NCI-H526 (cell line): ENCODE results near the gene STUM.
"Not testable (repeated sequence)": the region's sequence is repeated elsewhere in the genome, so short reads cannot be mapped to it uniquely, and the experiment has no call there.

Experiments
- DNase-seq, 2 experiments: peaks; one replicate each; lab custom pipeline; 2025; lab: John Stamatoyannopoulos, UW

The STUM gene

DNA sequence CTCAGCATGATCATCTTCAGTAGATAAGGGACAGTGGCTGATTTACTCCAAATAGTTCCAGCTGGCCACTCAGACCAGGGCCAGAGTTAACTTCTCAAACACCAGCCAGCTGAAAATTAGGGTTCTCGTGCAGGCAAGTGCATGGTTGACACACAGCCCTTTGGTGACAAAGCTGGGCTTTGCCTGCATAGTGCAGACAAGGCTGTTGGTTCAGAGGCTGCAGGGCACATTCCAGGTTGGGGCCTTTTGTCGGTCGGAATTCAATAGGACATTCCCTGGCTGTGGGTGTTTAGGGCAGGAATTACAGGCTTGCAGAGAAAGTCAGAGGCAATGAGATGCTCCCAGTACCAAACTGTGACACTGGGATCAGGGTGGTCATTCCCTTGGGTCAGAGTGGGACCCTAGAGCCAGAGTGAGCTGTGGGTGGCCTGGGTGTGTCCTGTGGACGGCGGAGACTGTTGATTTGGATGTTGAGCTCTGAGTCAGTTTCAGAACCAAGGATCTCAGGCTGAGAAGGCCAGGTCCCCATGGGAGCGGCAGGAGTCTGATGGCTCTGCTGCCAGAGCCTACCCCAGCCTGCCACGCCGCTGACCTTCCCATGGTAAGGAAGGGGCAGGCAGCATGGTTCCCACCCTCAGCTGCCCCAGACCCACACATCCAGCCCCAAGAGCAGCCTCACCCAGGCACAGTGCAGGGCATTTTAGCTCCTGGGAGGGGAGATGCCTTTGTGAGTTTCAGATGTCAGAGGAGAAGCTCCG lies 56.2 kb downstream of the STUM start:
- no peak for DNase-seq

DNA sequence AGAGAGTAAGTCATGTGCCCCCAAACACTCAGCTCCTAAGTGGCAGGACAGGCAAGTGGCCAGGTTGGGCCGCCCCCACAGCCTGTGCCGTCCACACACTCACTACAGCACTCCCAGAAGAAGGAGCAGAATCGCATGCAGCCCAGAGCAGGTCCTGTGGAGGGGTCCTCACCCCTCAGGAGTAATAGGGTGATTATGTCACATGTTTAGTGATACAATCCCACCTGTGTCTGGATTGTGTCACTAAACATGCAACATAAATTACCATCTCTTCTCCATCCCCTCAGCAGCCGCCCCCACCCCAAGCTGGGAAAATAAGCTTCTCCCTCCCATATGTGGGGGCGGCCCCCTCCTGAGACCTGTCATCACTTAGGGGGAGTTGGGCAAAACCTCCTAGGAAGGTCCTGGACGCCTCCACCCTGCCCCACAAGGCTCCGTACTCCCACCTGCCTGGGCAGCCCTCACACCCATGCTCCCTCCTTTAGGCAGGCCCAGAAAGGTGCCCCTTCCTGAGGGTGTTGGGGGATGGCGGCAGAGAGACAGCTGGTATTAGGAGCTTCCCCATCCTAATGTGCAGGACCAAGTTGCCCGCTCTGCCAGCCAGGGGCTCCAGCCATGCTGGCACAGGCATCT lies 56.9 kb downstream of the STUM start:
- DNase-seq, result no peak

DNA sequence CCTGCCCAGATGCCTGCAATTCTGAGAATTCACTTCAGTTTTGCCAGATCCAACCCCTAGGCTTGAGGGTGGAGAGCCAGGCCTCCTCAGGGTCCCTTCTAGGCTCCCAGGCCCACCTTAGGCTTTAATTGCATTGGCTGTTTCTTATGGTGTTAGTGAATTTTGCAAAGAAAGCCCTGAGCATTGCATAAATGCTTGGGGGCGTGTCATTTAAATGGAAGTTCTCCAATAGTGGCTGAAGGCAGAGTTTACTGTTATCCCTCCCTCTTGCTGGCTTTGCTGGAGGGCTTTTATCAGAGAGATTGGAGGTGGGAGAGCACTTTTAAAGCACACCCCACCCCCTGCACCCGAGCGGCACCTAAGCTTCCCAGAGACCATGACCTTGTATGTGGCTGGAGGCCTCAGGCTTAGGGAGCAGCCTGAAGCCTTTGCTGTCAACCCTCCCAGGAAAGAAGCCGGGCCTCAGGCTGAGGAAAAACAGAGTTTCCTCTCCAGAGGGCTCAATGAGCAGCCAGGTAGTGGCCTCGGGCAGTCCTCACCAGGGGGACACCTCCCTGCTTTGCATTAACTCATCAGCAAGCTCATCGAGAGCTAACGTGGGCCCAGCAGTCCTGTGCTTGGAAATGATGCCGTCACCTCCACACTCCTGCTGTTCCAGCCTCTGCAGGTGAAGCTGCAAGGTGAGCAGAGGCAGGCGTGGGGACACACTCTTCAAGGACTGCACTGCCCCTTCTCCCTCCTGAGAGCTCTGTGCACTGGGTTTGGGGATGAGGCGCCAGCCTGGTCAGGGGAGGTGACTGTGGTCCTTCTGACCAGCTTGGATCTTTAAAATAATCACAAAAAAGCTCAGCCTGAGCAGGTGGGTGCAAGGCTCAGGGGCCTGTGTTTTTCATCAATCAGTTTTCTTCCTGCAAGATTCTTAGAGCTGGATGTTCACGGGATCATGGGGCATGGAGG lies 58.0 kb downstream of the STUM start:
- peak; percentile 7 to 64 for DNase-seq

DNA sequence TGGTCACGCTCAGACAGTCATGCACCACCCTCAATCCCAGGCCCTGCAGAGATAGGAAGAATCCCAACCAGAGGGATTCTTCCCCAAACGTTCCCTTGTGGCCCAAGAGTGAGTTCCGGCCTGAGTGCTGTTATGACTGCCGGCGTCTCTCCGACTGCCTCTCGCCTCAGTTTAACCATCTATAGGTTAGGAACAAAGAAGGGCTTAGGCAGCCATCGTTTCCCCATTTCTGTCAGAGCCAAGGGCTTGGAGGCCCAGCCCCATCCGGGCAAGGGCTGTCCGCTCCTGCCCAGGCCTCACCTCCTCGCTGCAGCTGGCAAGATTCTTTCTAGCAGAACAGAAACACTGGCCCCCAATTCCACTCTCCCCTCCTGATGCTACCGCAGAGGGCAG lies 58.7 kb downstream of the STUM start:
- DNase-seq, result no peak

DNA sequence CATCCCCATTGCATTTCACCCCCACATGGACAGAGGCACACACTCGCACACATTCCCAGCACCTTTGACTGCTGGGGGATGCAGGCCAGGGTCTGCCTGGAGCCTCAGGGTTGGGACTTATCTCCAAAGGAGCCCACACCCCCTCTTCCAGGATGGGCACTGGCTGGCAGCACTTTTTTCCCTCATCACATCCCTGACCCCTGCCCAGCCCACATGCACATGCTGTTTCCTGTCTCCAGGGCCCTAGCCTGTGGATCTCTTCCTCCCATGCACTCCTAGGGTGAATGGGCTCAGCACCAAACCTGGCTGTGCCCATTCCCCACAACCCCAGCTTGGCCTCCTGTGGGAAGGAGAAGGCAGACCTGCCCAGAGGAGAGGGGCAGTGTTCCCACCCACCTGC lies 59.3 kb downstream of the STUM start:
- no peak for DNase-seq

DNA sequence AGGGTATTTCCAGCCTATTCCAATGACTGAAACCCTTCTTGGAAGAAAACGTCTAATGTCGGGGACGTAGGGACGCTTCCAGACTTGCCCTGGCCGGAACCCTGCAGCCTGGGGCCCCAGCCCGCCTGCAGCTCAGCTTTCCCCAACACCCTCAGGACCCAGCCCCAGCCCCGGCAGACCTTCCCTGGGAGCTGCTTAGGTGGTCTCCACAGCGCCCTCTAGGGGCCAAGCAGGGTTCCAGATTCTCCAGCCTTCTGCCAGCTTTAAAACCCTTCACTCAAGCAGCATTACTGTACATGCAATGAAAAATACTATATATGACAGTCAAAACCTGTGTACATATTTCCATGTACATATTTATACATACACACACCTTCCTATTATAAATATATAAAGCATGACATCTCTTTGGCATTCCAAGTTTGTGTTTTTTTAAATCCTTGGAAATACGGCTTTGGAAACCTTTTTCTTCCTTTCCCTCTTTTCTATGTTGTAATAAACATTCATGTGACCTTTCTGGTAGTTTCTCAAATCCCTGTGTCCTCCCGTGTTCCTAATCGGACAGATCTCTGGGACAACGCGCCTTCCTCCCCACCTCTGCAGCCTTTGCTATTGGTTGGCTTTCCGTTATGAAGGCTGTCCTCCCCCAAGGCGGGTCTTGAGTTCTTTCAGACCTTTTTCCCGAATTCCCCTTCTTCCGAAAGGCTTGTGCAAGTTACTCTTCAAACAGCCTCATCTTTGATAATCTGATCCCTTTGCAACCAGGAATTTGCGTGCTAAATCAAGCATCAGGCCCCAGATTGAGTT lies 60.3 kb downstream of the STUM start:
- DNase-seq, result peak in 1 of 2 experiments; percentile 66

DNA sequence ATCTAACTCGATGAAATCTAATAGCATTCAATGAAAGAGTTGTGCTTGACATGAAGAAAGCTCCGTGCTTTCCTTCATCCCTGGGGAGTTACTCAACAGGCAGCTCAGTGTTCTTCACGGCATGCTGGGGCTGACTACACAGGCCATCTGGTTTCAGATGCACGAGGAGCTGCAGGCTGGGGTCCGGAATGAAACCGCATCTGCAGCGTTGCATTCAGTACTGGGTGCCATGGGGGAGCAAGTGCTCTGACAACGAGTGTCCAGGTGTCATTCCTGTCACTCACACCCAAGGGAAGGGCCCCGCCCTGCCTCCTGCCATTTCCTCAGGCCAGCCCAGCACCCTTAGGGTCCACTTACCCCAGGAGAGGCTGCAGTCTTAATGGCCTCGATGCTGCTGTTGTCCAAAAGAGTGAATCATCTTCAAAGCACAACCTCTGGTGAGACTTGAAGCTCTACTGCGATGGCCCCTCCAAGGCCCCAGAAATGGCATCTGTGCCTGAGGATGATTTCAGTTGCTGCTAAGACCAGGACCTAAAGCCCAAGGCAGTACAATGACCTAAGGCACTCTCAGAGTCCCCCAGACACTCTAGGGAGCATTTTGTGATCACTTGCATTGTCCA lies 61.4 kb downstream of the STUM start:
- DNase-seq, result no peak

DNA sequence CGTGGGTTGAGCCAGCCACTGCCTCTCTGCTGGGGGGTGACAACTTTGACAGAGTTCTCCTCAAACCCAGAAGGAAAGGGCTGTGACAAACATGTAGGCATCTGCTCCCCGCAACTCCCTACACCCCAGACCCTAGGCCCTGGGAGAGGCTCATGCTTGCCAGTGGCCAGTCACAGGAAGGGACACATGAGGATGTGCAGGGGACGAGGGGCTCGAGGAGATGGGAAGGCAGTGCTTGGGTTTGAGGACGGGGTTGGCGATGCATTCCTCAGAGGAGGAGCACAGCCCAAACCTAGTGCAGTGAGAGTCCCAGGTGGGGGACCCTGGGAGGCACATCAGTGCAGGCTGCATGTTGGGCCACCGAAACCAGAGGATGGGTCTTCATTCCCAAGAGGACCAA lies 62.1 kb downstream of the STUM start:
- no peak for DNase-seq

DNA sequence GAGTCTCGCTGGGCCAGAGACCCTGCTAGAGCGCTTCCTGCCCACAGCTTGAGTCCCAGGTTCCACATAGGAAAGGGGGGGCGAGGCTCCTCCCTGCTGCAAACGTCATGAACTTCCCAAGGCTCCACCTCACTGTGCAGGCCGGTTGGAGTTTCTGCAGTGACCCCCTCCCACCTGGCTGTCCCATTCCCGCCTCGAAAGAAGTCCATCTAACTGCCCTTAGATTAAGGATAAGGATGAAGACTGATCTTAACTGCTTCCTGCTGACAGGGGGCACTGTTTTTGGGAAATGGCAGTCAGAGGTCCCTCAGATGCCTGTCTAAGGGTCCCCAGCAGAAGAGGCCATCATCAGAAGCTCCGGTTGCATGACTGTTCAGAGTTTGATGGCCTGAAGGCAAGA lies 62.7 kb downstream of the STUM start:
- DNase-seq, result no peak

DNA sequence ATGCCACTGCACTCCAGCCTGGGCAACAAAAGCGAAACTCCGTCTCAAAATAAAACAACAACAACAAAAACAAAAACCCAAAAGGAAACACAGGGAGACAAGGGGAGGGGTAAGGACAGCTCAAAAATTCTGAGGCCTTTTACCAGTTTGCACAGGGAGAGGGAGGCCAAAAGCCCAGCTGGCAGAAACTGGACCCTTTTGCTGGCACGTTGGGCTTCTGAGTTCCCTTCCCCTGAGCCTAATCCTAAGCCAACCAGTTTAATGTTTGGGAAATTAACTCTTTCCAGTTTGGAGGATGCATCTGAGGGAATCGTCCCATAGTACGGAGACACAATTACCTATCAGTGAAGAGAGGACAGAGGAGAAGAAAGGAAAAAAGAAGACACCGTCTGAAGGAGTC lies 63.4 kb downstream of the STUM start:
- not testable (repeated sequence) for DNase-seq

DNA sequence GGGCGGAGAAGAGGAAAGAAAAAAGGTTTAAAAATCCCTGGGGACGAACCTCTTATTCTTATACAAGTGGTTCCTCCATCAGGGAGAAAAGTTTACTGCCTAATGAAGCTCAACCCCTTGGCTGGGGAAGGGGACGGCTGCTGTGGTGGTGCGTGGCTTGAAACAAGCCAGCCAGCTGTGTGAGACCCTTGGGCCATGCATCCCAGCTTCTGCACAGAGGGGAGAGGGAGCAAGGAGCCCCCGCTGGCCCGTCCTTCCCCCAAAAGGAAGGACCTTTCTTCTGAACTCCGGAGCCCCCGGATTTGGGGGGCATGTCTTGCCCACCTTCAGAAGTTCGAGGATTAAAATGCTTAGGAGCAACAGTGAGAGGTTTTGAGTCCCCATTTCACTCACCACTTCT lies 67.3 kb downstream of the STUM start:
- DNase-seq, result no peak

DNA sequence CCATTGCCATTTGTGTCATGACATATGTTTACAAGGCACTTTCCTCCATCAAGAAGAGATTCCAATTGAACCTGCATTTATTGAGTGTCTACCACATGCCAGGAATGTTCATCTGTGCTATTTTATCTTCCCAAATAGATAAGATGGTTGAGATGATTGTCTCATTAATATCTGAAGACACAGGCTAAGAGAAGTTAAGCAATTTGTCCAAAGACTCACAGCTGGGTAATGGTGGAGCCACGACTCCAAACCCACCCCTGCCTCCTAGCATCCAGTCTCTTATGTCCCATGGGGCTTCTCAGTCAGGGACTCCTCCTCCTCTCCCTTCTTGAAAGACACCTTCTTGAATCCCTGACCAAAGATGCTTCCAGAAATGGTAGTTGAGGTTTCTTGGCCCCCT lies 68.1 kb downstream of the STUM start:
- DNase-seq, result no peak

DNA sequence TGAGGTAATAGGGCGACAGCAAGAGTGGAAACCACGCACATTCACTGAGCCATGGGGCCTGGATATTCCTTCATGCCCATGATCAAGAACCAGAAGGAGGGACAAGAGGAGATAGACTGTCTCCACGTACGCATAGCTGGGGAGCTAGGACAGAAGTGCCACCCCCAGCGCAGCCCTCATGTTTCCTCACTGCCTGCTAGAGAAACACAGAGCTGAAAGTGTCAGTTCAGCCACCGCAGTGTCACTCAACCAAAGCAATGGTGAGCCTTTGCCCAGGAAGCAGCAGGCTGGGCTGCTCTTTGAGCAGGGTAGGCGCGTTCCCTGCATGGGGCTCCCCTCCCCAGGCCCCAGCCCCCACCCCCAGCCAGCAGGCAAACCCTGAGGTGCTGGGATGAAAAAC lies 68.5 kb downstream of the STUM start:
- DNase-seq, result no peak

DNA sequence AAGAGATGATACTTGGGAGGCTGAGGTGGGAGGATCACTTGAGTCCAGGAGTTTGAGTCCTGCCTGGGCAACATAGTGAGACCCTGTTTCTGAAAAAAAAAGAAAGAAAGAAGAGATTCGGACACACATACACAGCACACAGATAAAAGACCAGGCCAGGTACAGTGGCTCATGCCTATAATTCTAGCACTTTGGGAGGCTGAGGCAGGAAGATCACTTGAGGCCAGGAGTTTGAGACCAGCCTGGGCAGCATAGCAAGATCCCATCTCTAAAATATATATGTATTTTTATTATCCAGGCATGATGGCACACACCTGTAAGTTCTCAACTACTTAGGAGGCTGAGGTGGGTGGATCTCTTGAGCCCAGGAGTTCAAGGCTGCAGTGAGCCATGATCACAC lies 69.2 kb downstream of the STUM start:
- DNase-seq, result not testable (repeated sequence)

DNA sequence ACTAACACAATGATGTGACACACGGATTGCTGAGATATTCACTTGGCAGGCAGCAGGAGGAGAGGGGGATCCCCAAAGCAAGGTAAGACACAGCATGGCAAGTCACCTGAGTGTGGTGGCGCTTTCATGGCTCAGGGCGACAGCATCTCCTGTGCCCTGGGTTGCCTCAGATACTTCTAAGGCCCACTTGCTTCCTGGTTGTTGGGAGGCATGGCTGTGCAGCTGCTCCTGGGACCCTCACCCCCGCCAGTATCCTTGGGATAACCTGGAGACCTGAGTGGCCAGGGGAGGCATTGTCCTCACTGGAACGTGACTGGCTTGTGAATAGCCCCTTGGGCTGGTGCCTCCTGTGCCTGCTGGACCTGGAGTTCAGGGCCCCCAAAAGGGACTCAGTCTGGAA lies 69.8 kb downstream of the STUM start:
- no peak for DNase-seq

DNA sequence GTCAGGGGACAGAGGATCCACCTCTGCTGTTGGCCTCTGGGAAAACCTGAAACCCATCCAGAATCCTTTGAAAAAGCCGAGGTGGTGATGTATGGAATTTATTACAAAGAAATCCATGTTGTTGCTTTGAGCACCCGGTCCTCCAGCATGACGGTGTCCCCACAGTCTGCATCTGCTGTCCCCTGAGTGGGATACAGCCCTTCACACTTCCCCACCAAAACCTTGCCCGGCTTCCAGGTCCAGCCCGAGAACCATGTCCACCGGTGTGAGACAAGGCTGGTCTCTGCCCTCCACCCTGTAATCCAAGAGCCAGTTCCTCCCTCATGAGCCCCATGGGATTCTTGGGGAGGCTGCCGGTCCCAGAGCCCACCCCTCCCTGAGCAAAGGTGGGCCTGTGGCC lies 70.5 kb downstream of the STUM start:
- DNase-seq, result no peak

DNA sequence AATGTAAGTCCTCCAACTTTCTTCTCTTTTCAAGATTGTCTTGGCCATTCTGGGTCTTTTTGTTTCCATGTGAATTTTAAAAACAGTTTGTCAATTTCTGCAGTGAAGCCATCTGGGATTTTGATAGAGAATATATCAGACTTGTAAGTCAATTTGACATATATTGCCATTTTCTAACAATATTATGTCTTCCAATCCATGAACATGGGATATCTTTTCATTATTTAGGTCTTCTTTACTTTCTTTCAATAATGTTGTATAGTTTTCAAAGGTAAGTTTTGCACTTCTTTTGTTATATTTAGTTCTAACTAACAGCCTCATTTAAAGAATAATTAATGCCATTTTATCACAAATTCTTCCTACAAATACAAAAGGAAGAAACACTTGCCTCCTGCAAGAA lies 73.4 kb downstream of the STUM start:
- no peak for DNase-seq

DNA sequence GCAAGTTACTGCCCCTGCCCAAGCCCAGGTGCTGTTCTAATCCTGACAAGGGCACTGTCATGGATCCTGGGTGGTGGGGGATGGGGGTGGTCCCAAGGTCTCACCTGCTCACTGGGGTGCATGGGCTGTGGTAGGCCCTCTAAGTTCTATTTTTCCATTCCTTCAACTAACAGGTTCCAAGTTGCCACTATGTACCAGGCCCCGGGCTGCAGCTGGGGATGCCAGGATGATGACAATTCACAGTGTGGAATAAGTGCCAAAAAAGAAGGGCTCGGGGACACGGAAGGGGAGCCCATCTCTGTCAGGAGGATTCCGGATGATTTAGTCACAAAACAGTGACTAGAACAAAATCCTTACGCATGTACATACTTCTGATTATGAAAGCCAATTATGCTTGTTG lies 76.0 kb downstream of the STUM start:
- no peak for DNase-seq

DNA sequence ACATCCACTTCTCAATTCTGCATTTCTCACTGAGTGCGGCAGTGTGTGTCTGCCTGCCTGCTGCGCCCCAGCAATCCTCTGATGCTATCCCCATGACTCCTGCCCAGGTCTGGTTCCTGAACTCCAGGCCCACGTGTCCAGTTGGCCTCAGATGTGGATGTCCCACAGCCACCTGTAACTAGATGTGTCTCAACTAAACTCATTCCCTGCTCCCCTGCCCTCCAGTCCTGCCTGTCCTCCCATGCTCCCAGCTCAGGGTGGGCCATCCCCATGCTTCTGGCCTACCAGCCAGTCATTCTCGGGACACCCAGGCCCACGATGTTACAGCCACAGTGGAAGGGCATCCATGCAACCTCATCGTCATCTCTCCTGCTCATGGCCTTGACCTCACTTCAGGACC lies 76.8 kb downstream of the STUM start:
- no peak for DNase-seq

DNA sequence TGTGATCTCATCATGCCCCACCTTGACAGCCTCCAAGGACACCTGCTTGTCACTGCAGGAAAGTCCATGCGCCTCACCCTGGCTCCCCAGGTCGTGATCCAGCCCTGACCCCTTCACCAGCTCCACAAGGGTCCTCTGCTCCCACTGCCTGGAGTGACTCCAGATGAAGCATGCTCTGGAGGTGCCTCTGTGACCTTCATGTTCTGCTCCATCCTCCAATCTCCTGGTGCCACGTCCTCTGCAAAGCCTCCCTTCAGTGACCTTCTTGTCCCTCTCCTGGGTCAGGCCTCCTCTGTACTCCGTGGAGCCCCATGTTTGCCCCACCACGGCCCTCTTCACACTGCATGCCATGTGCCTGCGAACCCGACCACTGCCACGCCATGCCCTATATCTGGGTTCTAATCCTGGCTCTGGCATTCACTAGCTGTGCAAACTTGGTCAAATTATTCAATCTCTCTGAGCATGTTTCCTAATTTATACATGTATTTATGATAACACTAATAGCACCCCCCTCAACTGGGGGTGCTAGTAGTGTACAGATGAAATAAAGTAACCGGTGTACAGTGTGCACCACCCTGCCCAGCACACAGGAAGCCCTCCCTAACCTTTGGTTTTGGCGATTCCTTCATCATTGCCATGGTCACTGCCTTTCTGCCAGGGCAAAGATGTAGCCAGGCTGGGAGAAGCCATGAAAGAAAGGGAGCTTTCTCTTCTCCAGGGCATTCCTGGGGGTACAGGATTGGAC lies 77.4 kb downstream of the STUM start:
- no peak for DNase-seq

DNA sequence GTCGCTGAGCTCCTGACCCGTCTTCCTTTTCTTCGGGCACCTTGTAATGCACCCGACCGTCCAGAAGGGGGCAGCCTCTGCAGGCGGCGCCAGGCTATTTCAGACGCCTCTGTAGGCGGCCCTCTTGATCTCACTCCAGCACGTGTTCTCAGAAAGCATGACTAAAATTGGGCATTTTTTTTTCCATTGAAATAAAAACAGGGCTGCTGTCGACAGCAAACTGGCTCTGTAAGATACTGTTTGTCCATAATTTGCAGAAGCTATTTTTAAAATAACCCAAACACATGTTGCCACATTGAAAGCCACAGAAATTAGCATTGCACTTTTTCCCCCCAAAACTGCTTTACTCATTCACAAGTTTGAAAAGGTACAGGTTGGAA lies 78.0 kb downstream of the STUM start:
- DNase-seq, result peak in 1 of 2 experiments; percentile 40
